Ovary (tissue), 3 donors: ENCODE results near the gene SNX13.

ENCODE experiments used
- CTCF ChIP-seq, 3 donors: fragments of 450-650 bp in 2 of 3; fragments of 200-600 bp in 1 of 3; IDR thresholded peaks; one replicate each; pipeline versions ENCODE4 v1.5.1 to v1.8.0; 2016 to 2022; ENCODE audit warnings: antibody characterized with exemption in 3 of 3, mild to moderate bottlenecking in 1 of 3
- POLR2A ChIP-seq: fragments of 450-650 bp; IDR thresholded peaks from one replicate; pipeline ENCODE4 v1.6.1; 2017; ENCODE audit warnings: antibody characterized with exemption, mild to moderate bottlenecking, moderate library complexity
- donor health status: DM: no; HTN: no; CAD: no.

- TF ChIP-seq CTCF (IDR thresholded peaks at IDR 0.05) = no peak
- TF ChIP-seq POLR2A = no peak
Measured at GRCh38 chr7:17983221-17984062, 43.1 kb upstream of the SNX13 start.
